Activated naive CD8-positive, alpha-beta T cell treated with anti-CD3 and anti-CD28 coated beads, Interleukin-2, amount 50 U/mL, for 24 hours (primary cell): ENCODE data around the gene CRLF3.
"Not testable (repeated sequence)": the region's sequence is repeated elsewhere in the genome, so short reads cannot be mapped to it uniquely, and the experiment has no call there.

Experiments
- ATAC-seq: fragments of 150-1000 bp; cut with Tn5 transposase; one replicate; pipeline ENCODE4 v1.10.0; 2021
- DNase-seq: peaks from one replicate; pipeline ENCODE4 v3.0.0; 2021
- H3K27ac Mint-ChIP-seq: one replicate; pipeline ENCODE4 v1.8.0; 2021; ENCODE audit warnings: mild to moderate bottlenecking, mixed read lengths
- H3K27me3 Mint-ChIP-seq: one replicate; pipeline ENCODE4 v1.8.0; 2021; ENCODE audit warnings: mixed read lengths
- H3K36me3 Mint-ChIP-seq: one replicate; pipeline ENCODE4 v1.8.0; 2021; ENCODE audit warnings: low read depth, mixed read lengths
- H3K4me1 Mint-ChIP-seq: one replicate; pipeline ENCODE4 v1.8.0; 2021; ENCODE audit warnings: mixed read lengths
- H3K4me3 Mint-ChIP-seq: one replicate; pipeline ENCODE4 v1.8.0; 2021; ENCODE audit warnings: mild to moderate bottlenecking, moderate library complexity, mixed read lengths
- H3K9me3 Mint-ChIP-seq: one replicate; pipeline ENCODE4 v1.8.0; 2021; ENCODE audit warnings: mixed read lengths

CRLF3 gene

GRCh38 chr17:30824002-30824355 is 513 bp downstream of the CRLF3 start:
- peaks cover 8% of the 10 kb centered on the region for H3K36me3 Mint-ChIP-seq
- H3K4me1 Mint-ChIP-seq, result peaks cover 49% of the 10 kb centered on the region
- no peaks in the 10 kb centered on the region for H3K9me3 Mint-ChIP-seq
- DNase-seq (peak; percentile 50), ATAC-seq (peak; percentile 9)
- H3K4me3 Mint-ChIP-seq, result peak overlapping the region; percentile 89
- H3K27ac Mint-ChIP-seq, result peak overlapping the region; percentile 85
- H3K27me3 Mint-ChIP-seq, result no peaks in the 10 kb centered on the region

- no peaks in the 10 kb centered on the region for H3K27me3 Mint-ChIP-seq
- H3K36me3 Mint-ChIP-seq, result peaks cover 13% of the 10 kb centered on the region
- peaks cover 54% of the 10 kb centered on the region for H3K4me1 Mint-ChIP-seq
- H3K4me3 Mint-ChIP-seq, result peak overlapping the region; percentile 89
- no peak for DNase-seq
- peak overlapping the region; percentile 85 for H3K27ac Mint-ChIP-seq
- ATAC-seq, result no peak
- no peaks in the 10 kb centered on the region for H3K9me3 Mint-ChIP-seq
Measured at GRCh38 chr17:30823421-30823820, 1.1 kb downstream of the CRLF3 start.

DNA sequence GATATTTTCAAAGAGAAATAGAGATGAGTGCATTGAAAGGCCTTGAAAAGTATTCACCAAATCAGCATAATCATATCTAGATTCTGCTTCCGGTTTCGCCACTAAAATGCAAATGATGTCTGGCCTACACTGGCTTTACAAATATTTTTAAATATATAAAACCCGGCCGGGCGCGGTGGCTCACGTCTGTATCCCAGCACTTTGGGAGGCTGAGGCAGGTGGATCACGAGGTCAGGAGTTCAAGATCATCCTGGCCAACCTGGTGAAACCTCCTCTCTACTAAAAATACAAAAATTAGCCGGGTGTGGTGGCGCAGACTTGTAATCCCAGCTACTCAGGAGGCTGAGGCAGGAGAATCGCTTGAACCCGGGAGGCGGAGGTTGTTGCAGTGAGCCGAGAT is 1.6 kb downstream of the CRLF3 start:
- Mint-ChIP-seq H3K36me3 (peaks cover 13% of the 10 kb centered on the region), H3K4me3 (peak overlapping the region; percentile 89), H3K27ac (peak overlapping the region; percentile 80), H3K4me1 (peaks cover 57% of the 10 kb centered on the region)
- not testable (repeated sequence) for H3K9me3 Mint-ChIP-seq, H3K27me3 Mint-ChIP-seq, DNase-seq, ATAC-seq

- Mint-ChIP-seq H3K4me1 (peaks cover 57% of the 10 kb centered on the region), H3K9me3 (no peaks in the 10 kb centered on the region), H3K36me3 (peaks cover 15% of the 10 kb centered on the region), H3K4me3 (peak overlapping the region; percentile 89), H3K27me3 (no peaks in the 10 kb centered on the region), H3K27ac (peak overlapping the region; percentile 80)
- ATAC-seq (peak; percentile 2), DNase-seq (no peak)
Measured at GRCh38 chr17:30821871-30822723, 2.4 kb downstream of the CRLF3 start.

GRCh38 chr17:30819971-30820705 is 4.4 kb downstream of the CRLF3 start:
- no peaks in the 10 kb centered on the region for H3K9me3 Mint-ChIP-seq
- H3K4me3 Mint-ChIP-seq, result peak overlapping the region; percentile 89
- H3K4me1 Mint-ChIP-seq, result peaks cover 55% of the 10 kb centered on the region
- peaks cover 18% of the 10 kb centered on the region for H3K36me3 Mint-ChIP-seq
- H3K27ac Mint-ChIP-seq, result peak overlapping the region; percentile 80
- no peaks in the 10 kb centered on the region for H3K27me3 Mint-ChIP-seq
- ATAC-seq (no peak), DNase-seq (no peak)

GRCh38 chr17:30816165-30816564 is 8.3 kb downstream of the CRLF3 start:
- ATAC-seq (no peak), DNase-seq (no peak)
- peaks cover 18% of the 10 kb centered on the region for H3K36me3 Mint-ChIP-seq
- H3K27me3 Mint-ChIP-seq, result no peaks in the 10 kb centered on the region
- H3K9me3 Mint-ChIP-seq, result no peaks in the 10 kb centered on the region
- no peak overlapping the region for H3K27ac Mint-ChIP-seq
- peaks cover 57% of the 10 kb centered on the region for H3K4me1 Mint-ChIP-seq
- H3K4me3 Mint-ChIP-seq, result no peak overlapping the region

DNA sequence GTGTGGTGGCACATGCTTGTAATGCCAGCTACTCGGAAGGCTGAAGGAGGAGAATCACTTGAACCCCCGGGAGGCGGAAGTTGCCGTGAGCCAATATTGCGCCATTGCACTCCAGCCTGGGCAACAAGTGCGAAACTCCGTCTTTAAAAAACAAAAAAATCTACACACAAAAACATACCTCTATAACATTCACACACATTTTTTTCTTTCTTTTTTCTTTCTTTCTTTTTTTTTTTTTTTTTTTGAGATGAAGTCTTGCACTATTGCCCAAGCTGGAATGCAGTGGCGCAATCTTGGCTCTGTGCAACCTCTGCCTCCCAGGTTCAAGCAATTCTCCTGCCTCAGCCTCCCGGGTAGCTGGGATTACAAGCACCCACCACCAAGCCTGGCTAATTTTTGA is 9.6 kb downstream of the CRLF3 start:
- not testable (repeated sequence) for H3K4me3 Mint-ChIP-seq, H3K9me3 Mint-ChIP-seq, ATAC-seq, H3K27me3 Mint-ChIP-seq, H3K27ac Mint-ChIP-seq, DNase-seq
- H3K36me3 Mint-ChIP-seq, result peaks cover 16% of the 10 kb centered on the region
- peaks cover 54% of the 10 kb centered on the region for H3K4me1 Mint-ChIP-seq

DNA sequence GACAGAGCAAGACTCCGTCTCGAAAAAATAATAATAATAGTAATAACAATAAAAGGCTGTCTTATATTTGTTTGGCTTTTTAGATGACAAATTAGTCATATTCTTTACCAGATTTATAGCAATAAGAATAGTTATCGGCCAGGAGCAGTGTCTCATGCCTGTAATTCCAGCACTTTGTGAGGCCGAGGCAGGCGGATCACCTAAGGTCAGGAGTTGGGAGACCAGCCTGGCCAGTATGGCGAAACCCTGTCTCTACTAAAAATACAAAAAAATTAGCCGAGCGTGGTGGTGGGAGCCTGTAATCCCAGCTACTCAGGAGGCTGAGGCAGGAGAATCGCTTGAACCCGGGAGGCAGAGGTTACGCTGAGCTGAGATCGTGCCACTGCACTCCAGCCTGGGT is 10.3 kb downstream of the CRLF3 start:
- peaks cover 19% of the 10 kb centered on the region for H3K36me3 Mint-ChIP-seq
- H3K4me1 Mint-ChIP-seq, result peaks cover 54% of the 10 kb centered on the region
- H3K27me3 Mint-ChIP-seq, DNase-seq, H3K4me3 Mint-ChIP-seq, H3K27ac Mint-ChIP-seq, H3K9me3 Mint-ChIP-seq, ATAC-seq: not testable (repeated sequence)

GRCh38 chr17:30812218-30813177 is 12.0 kb downstream of the CRLF3 start:
- H3K9me3 Mint-ChIP-seq, result no peaks in the 10 kb centered on the region
- H3K36me3 Mint-ChIP-seq, result peaks cover 17% of the 10 kb centered on the region
- ATAC-seq, result peak; percentile 62
- peak overlapping the region; percentile 81 for H3K27ac Mint-ChIP-seq
- H3K4me3 Mint-ChIP-seq, result no peak overlapping the region
- H3K27me3 Mint-ChIP-seq, result no peaks in the 10 kb centered on the region
- no peak for DNase-seq
- H3K4me1 Mint-ChIP-seq, result peaks cover 58% of the 10 kb centered on the region

GRCh38 chr17:30809867-30810266 is 14.6 kb downstream of the CRLF3 start:
- Mint-ChIP-seq H3K4me1 (peaks cover 67% of the 10 kb centered on the region), H3K9me3 (no peaks in the 10 kb centered on the region), H3K27me3 (no peaks in the 10 kb centered on the region), H3K4me3 (peak overlapping the region; percentile 2), H3K27ac (peak overlapping the region; percentile 93), H3K36me3 (peaks cover 15% of the 10 kb centered on the region)
- ATAC-seq (no peak), DNase-seq (no peak)

DNA sequence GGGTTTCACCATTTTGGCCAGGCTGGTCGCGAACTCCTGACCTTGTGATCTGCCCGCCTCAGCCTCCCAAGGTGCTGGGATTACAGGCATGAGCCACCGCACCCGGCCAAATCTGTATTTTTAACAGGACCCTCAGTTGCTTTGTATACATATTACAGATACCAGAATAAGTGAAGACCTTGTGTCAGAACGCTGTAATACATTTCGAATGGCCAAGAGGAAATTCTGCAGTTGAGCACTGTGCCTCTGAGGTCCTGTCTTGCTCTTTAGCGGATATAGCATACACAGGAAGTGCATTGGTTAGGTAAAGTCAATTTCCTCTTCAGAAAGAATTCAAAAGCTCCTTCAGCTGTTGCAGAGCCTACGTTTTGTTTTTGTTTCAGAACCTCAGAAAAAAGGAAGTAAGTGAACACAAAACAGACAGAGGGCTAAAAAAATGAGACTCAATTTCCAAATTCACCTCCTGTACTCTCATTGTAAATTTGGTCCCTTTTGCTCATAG is 15.7 kb downstream of the CRLF3 start:
- Mint-ChIP-seq H3K4me3 (peak overlapping the region; percentile 75), H3K4me1 (peaks cover 71% of the 10 kb centered on the region), H3K9me3 (no peaks in the 10 kb centered on the region), H3K27ac (peak overlapping the region; percentile 93), H3K27me3 (no peaks in the 10 kb centered on the region), H3K36me3 (peaks cover 25% of the 10 kb centered on the region)
- no peak for DNase-seq
- peak; percentile 65 for ATAC-seq

- H3K27ac Mint-ChIP-seq, result peak overlapping the region; percentile 93
- H3K9me3 Mint-ChIP-seq, result peaks cover 4% of the 10 kb centered on the region
- no peak for DNase-seq
- H3K36me3 Mint-ChIP-seq, result peaks cover 33% of the 10 kb centered on the region
- ATAC-seq, result no peak
- peaks cover 65% of the 10 kb centered on the region for H3K4me1 Mint-ChIP-seq
- no peaks in the 10 kb centered on the region for H3K27me3 Mint-ChIP-seq
- H3K4me3 Mint-ChIP-seq, result peak overlapping the region; percentile 75
Measured at GRCh38 chr17:30807896-30808295, 16.6 kb downstream of the CRLF3 start.

GRCh38 chr17:30805944-30806456 is 18.5 kb downstream of the CRLF3 start:
- DNase-seq, result no peak
- Mint-ChIP-seq H3K27me3 (no peaks in the 10 kb centered on the region), H3K36me3 (peaks cover 44% of the 10 kb centered on the region), H3K27ac (peak overlapping the region; percentile 93), H3K4me1 (peaks cover 56% of the 10 kb centered on the region), H3K9me3 (peaks cover 4% of the 10 kb centered on the region), H3K4me3 (no peak overlapping the region)
- no peak for ATAC-seq

GRCh38 chr17:30801671-30802070 is 22.8 kb downstream of the CRLF3 start:
- Mint-ChIP-seq H3K27me3 (no peaks in the 10 kb centered on the region), H3K9me3 (peaks cover 4% of the 10 kb centered on the region), H3K4me1 (peaks cover 17% of the 10 kb centered on the region), H3K27ac (no peak overlapping the region), H3K4me3 (no peak overlapping the region), H3K36me3 (peaks cover 50% of the 10 kb centered on the region)
- ATAC-seq, result no peak
- DNase-seq, result no peak
